HepG2 (cell line): ENCODE data around the gene MAGEH1.

Experiments
- MED1 ChIP-seq: sonication (generic); formaldehyde crosslinking; IDR thresholded peaks from 2 replicates; pipeline ENCODE4 v1.4.0; 2020; ENCODE audit warnings: missing genetic modification reagents
- PBX3 ChIP-seq: sonication (generic); formaldehyde crosslinking; IDR thresholded peaks from 2 replicates; pipeline ENCODE4 v1.8.1; 2023; ENCODE audit warnings: missing genetic modification reagents, inconsistent platforms, borderline replicate concordance
- POLR2A ChIP-seq, 2 experiments: IDR thresholded peaks; 2 replicates each; pipeline ENCODE4 v1.6.1; 2011; ENCODE audit warnings: low read depth in 2 of 2, low read length in 2 of 2, mild to moderate bottlenecking in 1 of 2, moderate library complexity in 1 of 2; ENCODE audit not compliant: insufficient read depth in 1 of 2

- TF ChIP-seq PBX3 = no peak
- no peak for TF ChIP-seq POLR2A (IDR thresholded peaks at IDR 0.05; ENCODE audit: insufficient read depth in 1 of 2, low read depth in 2 of 2, low read length in 2 of 2)
- TF ChIP-seq MED1 (CRISPR knock-in tag) = no peak
These were observed 1.7 kb upstream of the MAGEH1 start for GRCh38 chrX:55450259-55450658.
